ENCODE results near the gene ABHD8.

ABHD8 gene

GRCh38 chr19:17303167-17303939, at the start of gene ABHD8:
TSS of gene ABHD8 (minus strand) at chr19:17303425. CDS start at chr19:17301616, 1,809 bp downstream.
- DNase-seq, result peak; percentile 93

- DNase-seq, result no peak
These were observed 49.5 kb upstream of the ABHD8 start for GRCh38 chr19:17352608-17353280.

DNA sequence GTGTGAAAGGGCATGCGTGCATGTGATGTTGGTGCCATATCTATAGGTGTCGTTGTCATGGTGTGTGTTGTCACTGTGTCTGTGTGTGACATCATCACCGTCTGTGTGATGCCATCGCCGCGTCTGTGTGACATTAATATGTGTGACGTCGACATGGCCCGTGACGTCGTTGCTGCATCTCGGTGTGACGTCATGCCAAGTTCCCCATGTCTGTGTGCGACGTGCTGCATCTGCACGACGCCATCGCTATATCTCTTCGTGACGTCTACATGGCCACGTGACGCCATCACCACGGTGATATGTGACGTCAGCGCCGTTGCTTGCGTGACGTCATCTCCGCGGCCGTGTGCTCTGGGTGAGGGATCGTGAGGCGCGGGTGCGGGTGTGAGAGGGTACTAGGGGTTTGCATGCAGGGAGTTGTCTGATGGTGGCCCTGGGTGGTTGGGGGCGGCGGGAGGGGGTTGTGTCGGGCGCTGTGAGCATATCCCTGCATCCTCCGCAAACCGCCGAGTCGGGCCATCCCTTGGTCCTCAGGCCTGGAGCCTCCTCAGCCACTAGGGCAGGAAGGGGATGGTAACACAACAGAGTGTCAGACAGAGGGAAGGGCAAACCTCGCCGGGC, 48.7 kb upstream of the ABHD8 start:
- DNase-seq, result no peak

DNA sequence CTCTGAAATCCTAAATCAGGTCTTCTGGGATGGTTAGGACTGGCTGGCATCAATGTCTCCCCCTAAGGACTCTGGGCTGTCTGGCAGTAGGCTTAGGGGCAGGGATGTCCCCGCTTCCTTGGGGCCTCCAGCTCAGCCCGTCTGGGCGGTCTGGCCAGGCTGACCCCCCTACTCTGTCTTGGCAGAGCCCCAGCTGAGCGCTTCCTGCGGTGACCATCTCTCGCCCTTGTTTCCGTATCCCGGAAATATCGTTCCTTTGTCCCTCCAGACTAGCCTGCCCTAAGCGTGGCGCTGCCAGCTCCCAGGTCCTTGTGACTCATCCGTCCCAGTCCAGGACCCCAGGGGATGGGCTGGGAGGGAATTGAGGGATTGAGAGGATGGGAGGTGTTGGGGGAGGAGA, 45.5 kb upstream of the ABHD8 start:
- DNase-seq, result peak; percentile 68

GRCh38 chr19:17347877-17348276, 44.7 kb upstream of the ABHD8 start:
- no peak for DNase-seq

DNA sequence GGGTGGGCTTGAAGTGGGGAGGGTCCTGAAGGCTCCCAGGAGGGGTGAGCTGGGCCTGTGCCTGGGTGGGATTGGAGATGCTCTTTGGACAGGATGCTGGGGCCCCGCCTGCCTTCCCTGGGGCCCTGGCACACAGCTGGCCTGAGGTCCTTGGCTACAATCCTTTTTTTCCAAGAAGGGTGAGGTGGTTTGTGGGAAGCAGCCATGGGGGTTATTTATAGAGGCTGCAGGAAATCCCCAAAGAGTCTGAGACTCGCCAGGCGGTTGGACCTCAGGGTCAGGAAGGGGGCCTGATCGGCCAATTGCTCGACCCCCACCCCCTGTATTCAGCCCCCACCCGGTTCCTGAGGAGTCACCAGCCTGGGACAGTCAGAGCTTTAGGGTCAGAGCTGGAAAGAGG, 44.1 kb upstream of the ABHD8 start:
- no peak for DNase-seq

GRCh38 chr19:17346109-17346671, 43.0 kb upstream of the ABHD8 start:
- DNase-seq, result peak; percentile 56

GRCh38 chr19:17341845-17342244, 38.6 kb upstream of the ABHD8 start:
- DNase-seq, result no peak

DNA sequence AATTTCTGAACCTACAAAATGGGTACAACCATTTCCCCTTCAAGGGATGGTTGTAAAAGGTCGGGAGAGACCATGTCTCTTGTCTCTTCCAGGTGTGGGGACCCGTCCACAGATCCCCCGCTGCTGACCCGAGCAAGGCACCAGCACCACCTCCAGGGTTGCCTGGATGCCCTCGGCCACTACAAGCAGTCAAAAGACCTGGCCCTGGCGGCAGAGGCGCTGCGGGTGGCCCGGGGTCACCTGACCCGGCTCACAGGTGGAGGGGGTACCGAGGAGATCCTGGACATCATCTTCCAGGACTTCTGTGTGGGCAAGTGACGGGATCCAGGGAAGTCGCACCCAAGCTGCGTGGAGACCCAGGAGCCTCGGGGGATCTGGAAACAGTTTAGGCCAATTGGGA, 38.2 kb upstream of the ABHD8 start:
- no peak for DNase-seq

- DNase-seq, result no peak
These were observed 37.7 kb upstream of the ABHD8 start for GRCh38 chr19:17340871-17341357.

DNA sequence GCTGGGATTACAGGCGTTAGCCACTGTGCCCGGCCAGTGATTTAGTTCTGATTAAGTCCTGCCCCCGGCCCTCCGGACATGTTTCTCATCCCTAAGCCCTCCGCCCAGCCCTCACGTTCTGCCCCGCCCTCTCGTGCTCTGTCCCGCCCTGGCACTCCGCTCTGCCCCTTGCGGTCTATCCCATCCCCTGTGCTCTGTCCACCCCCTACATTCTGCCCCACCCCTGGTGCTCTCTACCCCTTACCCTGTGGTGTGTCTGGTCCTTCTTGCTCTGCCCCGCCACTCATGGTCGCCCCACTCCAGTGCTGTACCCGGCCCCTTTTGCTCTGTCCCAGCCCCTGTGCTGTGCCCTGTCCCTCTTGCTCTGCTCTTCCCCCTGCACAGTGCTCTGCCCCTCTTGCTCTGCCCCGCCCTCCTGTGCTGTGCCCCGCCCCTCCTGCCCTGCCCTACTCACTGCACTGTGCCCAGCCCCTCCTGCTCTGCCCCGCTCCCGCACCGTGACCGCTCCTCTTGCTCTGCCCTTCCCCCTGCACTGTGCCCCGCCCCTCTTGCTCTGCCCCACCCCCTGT, 37.2 kb upstream of the ABHD8 start:
- DNase-seq, result no peak

DNA sequence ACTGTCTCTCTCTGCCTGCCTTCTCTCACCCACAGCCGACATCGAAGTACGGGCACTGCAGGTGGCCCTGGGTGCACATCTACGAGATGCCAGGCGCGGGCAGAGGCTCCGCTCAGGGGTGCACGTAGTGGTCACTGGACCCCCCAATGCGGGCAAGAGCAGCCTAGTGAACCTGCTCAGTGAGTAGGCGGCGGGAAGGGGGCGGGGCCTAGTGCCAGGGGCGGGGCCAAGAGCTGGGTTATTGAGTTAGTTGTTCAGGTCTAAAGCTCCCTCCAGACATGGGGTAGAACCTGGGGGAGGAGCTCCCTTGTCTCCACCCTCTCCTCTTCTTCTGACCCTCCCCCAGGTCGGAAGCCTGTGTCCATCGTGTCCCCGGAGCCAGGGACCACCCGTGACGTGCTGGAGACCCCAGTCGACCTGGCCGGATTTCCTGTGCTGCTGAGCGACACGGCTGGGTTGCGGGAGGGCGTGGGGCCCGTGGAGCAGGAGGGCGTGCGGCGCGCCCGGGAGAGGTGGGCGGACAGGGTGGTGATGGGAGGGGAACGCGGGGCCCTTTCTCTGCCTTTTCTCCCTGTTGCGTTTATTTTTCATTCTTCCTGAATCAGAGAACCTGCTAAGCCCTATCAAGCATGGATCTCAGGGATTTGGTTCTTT, 36.0 kb upstream of the ABHD8 start:
- no peak for DNase-seq

GRCh38 chr19:17338433-17339078, 35.3 kb upstream of the ABHD8 start:
- DNase-seq, result no peak

DNA sequence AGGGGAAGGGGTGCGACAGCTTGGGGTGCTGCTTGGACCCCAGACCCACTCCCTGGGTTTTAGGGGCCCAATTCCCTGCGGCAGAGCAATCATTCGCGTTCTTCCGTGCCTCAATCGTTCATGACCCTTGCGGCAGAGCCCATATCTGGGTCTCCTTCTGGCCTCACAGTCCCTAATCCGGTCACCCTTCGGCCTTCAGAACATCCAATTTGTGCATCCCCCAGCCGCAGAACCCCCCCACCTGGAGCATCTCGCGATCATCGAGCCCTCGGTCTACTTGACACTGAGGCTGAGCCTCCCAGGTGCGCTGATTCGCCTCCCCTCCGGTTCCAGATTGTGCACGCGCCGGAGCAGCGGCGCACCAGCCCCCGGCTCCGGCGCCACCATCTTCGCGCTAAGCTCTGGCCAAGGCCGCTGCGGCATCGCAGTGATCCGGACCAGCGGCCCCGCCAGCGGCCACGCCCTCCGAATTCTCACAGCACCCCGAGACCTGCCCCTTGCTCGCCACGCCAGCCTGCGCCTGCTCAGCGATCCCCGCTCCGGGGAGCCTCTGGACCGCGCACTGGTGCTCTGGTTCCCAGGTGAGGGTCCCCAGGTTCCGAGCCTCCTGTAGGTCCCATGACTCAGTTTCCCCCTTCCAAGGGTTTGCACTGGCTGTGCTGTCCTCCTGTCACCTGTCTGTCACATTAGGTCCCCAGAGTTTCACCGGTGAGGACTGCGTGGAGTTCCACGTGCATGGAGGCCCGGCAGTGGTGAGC, 34.6 kb upstream of the ABHD8 start:
- DNase-seq, result no peak

- DNase-seq, result peak; percentile 99
These were observed 33.8 kb upstream of the ABHD8 start, which contains the start of gene GTPBP3 for GRCh38 chr19:17336872-17337674. TSS of gene GTPBP3 (plus strand) at chr19:17337553. CDS start at chr19:17337612, 59 bp downstream.

- DNase-seq, result no peak
These were observed 32.4 kb upstream of the ABHD8 start for GRCh38 chr19:17335575-17335974.

DNA sequence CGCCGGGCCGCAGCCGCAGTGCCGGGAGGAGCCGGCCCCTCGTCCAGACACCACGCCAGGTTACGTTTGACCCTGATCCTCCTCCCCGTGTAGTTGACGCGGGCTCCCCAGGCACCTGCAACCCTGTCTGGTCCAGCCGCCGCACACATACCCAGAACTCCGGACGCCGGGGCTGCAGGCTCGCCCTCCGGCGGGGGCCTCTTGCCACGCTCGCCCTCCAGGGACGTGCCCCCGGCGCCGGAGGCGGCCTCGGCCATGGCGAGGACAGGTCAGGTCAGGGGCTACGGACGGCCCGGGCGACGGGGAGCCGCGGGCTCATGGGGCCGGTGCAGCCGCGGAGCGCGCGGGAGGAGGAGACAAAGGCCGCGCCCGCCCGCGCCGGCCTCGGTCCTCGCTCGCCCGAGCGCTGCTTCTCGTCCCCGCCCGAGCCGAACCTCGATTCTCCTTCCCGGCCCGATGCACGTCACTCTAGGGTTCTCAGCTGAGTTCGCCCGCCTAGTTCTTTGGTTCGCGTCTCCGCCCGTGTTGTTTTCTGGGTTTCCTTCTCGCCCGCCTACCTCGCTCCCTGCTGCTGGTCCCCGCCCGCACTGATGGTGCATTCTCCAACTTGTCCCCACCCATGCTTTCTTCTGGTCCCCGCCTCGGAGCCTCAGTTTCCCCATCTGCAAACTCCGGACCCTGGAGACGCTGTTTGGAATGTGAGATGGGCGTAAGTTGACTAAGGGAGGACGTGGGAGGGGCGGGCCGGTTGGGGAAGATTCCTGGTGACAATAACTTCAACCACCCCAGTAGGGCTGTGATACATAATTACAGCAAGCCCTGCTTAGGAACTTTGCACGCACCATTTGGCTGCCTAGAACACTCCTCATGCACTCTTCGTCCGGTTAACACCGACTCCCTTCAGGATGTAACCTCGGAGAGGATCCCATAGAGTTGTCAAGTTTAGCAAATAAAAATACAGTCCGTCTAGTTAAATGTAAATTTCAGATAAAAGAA, 31.5 kb upstream of the ABHD8 start, which contains the start of gene ANO8:
TSS of gene ANO8 (minus strand) at position 442 of the 996 bp plus-strand sequence. CDS start at position 257, 185 bp downstream.
- peak; percentile 99 for DNase-seq

DNA sequence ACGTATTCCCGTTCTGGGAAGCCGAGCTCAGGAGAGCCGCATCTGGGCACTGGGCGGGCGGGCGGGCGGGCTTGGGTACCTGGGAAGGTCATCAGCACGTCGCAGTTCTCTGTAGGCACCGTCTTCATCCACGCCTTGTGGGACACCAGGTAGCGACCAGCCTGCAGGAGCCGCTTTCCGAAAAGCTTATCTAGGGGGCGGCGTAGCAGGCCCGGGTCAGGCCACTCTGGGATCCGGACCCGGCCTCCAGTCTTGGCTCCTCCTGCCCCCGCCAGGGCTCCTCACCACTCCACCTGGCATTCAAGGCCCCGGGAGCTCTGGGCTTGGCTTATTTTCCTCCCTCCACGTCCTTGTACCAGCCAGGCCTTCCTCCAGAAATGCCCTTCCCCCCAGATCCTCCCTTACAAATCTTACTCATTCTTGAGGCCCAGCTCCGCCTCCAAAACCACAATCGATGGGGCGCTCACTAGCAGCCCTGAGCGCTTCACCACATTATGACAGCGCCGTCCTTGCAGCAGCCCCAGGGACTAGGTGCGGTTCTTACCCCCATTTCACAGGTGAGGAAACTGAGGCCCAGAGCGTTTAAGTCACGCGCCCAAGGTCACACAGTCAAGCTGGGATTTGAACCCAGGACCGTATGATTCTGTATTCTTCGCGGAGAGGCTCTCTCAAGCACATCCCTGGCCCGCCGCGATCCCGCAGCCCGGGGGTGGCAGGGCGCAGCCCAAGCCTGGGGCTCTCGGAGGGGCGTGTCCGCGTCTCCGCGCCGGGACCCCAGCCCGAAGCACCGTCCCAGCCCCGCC, 30.6 kb upstream of the ABHD8 start:
- peak; percentile 91 for DNase-seq
